H1 (cell line): Measurements from ENCODE around the gene RNFT2. TPM values are rescaled to one million over a fixed set of nuclear protein-coding genes. Genes with fewer than 3 reads are reported as not detected.

Source experiments
- SP4 ChIP-seq: IDR thresholded peaks from 2 replicates; pipeline ENCODE4 v1.6.1; 2012; ENCODE audit warnings: low read length, inconsistent platforms
- SRF ChIP-seq: IDR thresholded peaks from 2 replicates; pipeline ENCODE4 v1.6.1; 2011; ENCODE audit warnings: mild to moderate bottlenecking, low read depth, low read length, moderate library complexity
- polyA plus RNA-seq, 7 experiments: library from polyadenylated mRNA; depleted of rRNA in 3 of 7; stranded (reverse) in 5 of 7; unstranded in 2 of 7; fragments of >200 nt in 5 of 7; fragments of 200-250 nt in 2 of 7; gene quantifications; 1 replicate in 5 of 7; 2 replicates in 1 of 7; 4 replicates in 1 of 7; pipeline versions ENCODE4 v1.2.1 to v1.2.3, GENCODE V29; 2011 to 2013; ENCODE audit warnings: missing spikeins in 2 of 7, mixed read lengths in 2 of 7
- total RNA-seq: library from RNA; stranded (reverse); fragmentation: NEBNext Ultra II Directional; extraction: Animal tissue kit (Norgen Biotek cat#: 25700); gene quantifications from 2 replicates; pipeline ENCODE4 v1.2.1, GENCODE V29; 2021

Gene RNFT2
- total and polyA plus RNA-seq, 2 of the 8 experiments (the other 6 are each of a cell fraction or from before 2014, with no cell fraction given) = 14.2 to 33.1 TPM

DNA sequence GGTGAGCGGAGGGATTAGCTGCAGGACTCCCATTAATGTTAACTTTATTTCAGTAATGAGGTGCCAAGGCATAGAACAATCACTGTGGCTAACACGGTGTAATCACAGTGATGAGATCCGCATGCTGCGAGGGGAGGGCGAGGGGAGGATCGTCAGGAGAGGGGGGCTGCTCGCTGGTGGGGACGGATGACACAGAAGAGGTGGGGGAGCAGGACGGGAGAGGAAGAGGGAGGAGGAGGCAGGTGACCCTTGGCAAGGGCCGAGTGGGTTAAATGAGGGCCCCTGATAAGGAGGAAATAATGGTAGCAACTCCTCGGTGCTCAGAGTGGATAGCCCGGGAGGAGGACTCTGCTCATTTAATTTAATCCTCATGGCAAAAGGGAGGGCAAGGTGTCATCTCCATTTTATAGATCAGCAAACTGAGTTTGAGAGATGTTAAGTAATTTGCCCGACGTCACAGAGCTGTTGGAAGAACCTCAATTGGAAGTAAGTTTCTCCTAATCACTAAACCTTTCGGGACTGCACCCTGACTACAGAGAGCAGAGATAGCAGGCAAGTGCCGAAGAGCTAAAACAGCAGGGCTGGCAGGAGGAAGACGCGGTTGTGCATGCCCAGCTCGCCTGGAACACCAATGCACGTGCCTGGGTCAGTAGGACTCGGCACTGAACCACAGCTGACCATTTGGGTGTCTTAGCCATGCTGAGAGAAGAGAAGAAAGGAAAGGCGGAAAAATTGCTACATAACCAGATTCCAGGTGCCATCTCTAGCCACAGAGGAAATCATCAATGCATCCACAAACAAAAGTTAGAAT lies 43.3 kb upstream of the RNFT2 start (continued):
- TF ChIP-seq SRF (no peak), SP4 (no peak)
